Duodenal mucosa (tissue), 2 donors: Measurements from ENCODE around the gene SUPT3H.
"Not testable (repeated sequence)": the region's sequence is repeated elsewhere in the genome, so short reads cannot be mapped to it uniquely, and the experiment has no call there.

Source experiments
- H3K27ac ChIP-seq: one replicate; pipeline ENCODE4 v1.7.0; 2013; ENCODE audit warnings: low read depth, low read length
- H3K27me3 ChIP-seq, 2 donors: one replicate each; pipeline ENCODE4 v1.7.0; 2013; ENCODE audit warnings: low read length in 2 of 2, control low read depth in 1 of 2; ENCODE audit not compliant: insufficient read depth in 2 of 2, control insufficient read depth in 1 of 2
- H3K36me3 ChIP-seq, 2 donors: one replicate each; pipeline ENCODE4 v1.7.0; 2013; ENCODE audit warnings: low read length in 2 of 2, control low read depth in 1 of 2; ENCODE audit not compliant: insufficient read depth in 2 of 2, control insufficient read depth in 1 of 2
- H3K4me1 ChIP-seq, 2 donors: one replicate each; pipeline ENCODE4 v1.7.0; 2013; ENCODE audit warnings: low read length in 2 of 2, control low read depth in 1 of 2; ENCODE audit not compliant: insufficient read depth in 2 of 2, control insufficient read depth in 1 of 2
- H3K4me3 ChIP-seq, 2 donors: one replicate each; pipeline ENCODE4 v1.7.0; 2013; ENCODE audit warnings: low read length in 2 of 2, low read depth in 1 of 2
- H3K9ac ChIP-seq, 2 donors: one replicate each; pipeline ENCODE4 v1.7.0; 2013; ENCODE audit warnings: low read length in 2 of 2, low read depth in 1 of 2
- H3K9me3 ChIP-seq, 2 donors: one replicate each; pipeline ENCODE4 v1.7.0; 2013; ENCODE audit warnings: low read length in 2 of 2, control low read depth in 1 of 2; ENCODE audit not compliant: control insufficient read depth in 1 of 2

The SUPT3H gene

DNA sequence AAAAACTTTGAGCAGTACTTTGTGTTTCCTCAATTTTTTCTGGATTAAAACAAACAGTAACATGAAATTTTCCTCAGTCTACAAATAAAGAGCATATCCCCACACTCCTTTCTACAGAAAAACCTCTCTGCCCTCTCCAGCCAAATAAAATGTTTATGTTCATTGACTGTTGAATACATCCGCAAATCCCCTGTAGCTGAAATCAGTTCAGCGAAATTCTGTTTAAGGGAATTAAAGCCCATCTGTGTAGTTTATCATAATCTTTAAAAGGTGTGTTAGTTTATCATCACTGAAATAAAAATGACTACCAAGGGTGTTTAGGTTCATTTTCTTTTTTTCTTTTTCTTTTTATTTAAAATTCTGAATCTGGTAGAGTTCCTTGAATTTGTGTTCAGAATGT is 207.4 kb downstream of the SUPT3H start:
- Histone ChIP-seq H3K9ac (no peak overlapping the region), H3K36me3 (no peaks in the 10 kb centered on the region), H3K27me3 (no peaks in the 10 kb centered on the region), H3K27ac (no peak overlapping the region), H3K4me3 (no peak overlapping the region), H3K4me1 (no peaks in the 10 kb centered on the region), H3K9me3 (no peaks in the 10 kb centered on the region)

DNA sequence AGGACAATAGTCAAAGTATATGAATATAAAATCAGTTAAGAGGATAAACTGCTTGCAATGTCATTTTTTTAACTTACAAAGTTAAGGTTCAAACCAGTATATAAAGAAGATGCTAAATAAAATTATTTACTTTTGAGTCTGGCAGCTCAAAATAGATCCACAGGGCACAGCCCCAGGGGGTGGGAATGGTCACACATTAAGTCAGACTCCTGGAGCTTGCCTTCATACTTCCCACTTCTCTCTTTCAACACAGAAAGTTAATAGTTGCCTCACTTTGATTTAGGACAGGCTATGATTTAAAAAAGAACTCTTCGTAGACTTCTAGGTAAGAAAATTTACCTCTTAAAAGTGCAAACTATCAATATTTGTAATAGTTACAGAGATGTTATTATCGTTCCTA is 207.9 kb downstream of the SUPT3H start:
- Histone ChIP-seq H3K4me1 (no peaks in the 10 kb centered on the region), H3K9me3 (no peaks in the 10 kb centered on the region), H3K4me3 (no peak overlapping the region), H3K9ac (no peak overlapping the region), H3K36me3 (no peaks in the 10 kb centered on the region), H3K27me3 (no peaks in the 10 kb centered on the region), H3K27ac (no peak overlapping the region)

- Histone ChIP-seq H3K27me3 (no peaks in the 10 kb centered on the region), H3K36me3 (no peaks in the 10 kb centered on the region), H3K4me3 (no peak overlapping the region), H3K9ac (no peak overlapping the region), H3K9me3 (no peaks in the 10 kb centered on the region), H3K4me1 (no peaks in the 10 kb centered on the region), H3K27ac (no peak overlapping the region)
Measured at GRCh38 chr6:45163952-45164766, 213.6 kb downstream of the SUPT3H start.

GRCh38 chr6:45160305-45160704 is 217.4 kb downstream of the SUPT3H start:
- H3K27me3 ChIP-seq: no peaks in the 10 kb centered on the region
- no peak overlapping the region for H3K4me3 ChIP-seq
- no peak overlapping the region for H3K9ac ChIP-seq
- H3K27ac ChIP-seq: no peak overlapping the region
- H3K9me3 ChIP-seq: no peaks in the 10 kb centered on the region
- H3K4me1 ChIP-seq: no peaks in the 10 kb centered on the region
- H3K36me3 ChIP-seq: no peaks in the 10 kb centered on the region

GRCh38 chr6:45156075-45156474 is 221.7 kb downstream of the SUPT3H start:
- Histone ChIP-seq H3K36me3 (no peaks in the 10 kb centered on the region), H3K4me3 (no peak overlapping the region), H3K9me3 (no peaks in the 10 kb centered on the region), H3K27ac (no peak overlapping the region), H3K9ac (no peak overlapping the region), H3K27me3 (no peaks in the 10 kb centered on the region), H3K4me1 (no peaks in the 10 kb centered on the region)

DNA sequence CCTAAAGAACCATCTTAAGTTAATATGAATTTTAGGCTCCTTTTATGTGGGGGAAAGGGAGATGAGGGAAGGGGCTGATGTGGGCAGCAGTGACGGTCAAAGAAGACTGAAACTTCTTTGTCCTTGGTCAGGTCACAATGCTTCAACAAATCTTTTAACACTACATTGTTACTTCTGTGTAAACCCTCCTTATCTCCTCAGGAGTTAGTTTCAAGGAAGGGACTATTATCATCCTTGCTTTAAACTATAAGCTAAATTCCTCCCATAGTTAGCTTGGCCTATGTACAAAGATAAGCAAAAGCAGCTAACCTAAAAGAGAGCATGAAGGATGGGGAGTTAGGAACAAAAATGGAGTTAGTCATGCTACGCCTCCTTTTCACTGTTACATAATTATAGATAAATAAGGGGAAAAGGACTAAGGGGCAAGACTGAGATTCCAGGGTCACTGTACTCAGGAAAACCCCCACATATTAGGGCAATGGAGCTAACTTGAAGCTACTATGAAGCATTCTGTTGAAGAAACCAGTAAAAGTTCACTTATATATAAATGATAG is 222.3 kb downstream of the SUPT3H start:
- Histone ChIP-seq H3K4me3 (no peak overlapping the region), H3K9me3 (no peaks in the 10 kb centered on the region), H3K27me3 (no peaks in the 10 kb centered on the region), H3K36me3 (no peaks in the 10 kb centered on the region), H3K4me1 (no peaks in the 10 kb centered on the region), H3K9ac (no peak overlapping the region), H3K27ac (no peak overlapping the region)

GRCh38 chr6:45154679-45155078 is 223.1 kb downstream of the SUPT3H start:
- H3K9me3 ChIP-seq: no peaks in the 10 kb centered on the region
- no peak overlapping the region for H3K9ac ChIP-seq
- no peaks in the 10 kb centered on the region for H3K4me1 ChIP-seq
- no peaks in the 10 kb centered on the region for H3K36me3 ChIP-seq
- no peaks in the 10 kb centered on the region for H3K27me3 ChIP-seq
- H3K4me3 ChIP-seq: no peak overlapping the region
- H3K27ac ChIP-seq: no peak overlapping the region

- Histone ChIP-seq H3K36me3 (no peaks in the 10 kb centered on the region), H3K27ac (no peak overlapping the region), H3K4me1 (no peaks in the 10 kb centered on the region), H3K9ac (no peak overlapping the region), H3K27me3 (no peaks in the 10 kb centered on the region), H3K4me3 (no peak overlapping the region), H3K9me3 (no peaks in the 10 kb centered on the region)
Measured at GRCh38 chr6:45148711-45149341, 228.9 kb downstream of the SUPT3H start.

DNA sequence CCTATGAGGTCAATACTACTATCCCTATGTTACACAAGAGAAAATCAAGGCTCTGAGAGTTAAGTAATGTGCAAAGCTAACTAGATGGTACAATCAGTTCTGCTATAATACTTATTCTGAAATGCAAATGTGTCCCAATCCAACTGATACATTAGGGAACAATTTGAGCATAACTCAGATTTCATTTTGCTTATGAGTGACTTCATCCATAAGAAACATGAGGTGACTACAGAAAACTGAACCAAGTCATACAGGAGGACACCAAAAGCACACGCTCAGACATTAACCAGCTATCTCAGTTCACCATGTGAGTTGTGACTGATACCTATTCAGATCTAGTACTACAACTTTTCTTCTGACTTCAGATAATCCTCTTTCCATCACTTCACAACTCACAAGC is 229.5 kb downstream of the SUPT3H start:
- no peaks in the 10 kb centered on the region for H3K9me3 ChIP-seq
- no peaks in the 10 kb centered on the region for H3K27me3 ChIP-seq
- H3K4me1 ChIP-seq: no peaks in the 10 kb centered on the region
- no peaks in the 10 kb centered on the region for H3K36me3 ChIP-seq
- H3K4me3 ChIP-seq: no peak overlapping the region
- H3K9ac ChIP-seq: no peak overlapping the region
- H3K27ac ChIP-seq: no peak overlapping the region

DNA sequence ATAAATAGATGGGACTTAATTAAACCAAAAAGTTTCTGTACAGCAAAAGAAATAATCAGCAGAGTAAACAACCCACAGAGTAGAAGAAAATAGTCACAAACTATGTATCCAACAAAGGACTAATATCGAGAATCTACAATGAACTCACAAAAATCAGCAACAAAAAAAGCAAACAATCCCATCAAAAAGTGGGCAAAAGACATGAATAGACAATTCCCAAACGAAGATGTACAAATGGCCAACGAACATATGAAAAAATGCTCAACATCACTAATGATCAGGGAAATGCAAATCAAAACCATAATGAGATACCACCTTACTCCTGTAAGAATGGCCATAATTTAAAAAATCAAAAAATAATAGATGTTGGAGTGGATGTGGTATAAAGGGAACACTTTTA is 232.1 kb downstream of the SUPT3H start:
- not testable (repeated sequence) for H3K9ac ChIP-seq, H3K27ac ChIP-seq, H3K36me3 ChIP-seq, H3K27me3 ChIP-seq, H3K9me3 ChIP-seq, H3K4me1 ChIP-seq, H3K4me3 ChIP-seq
